ENCODE data around the gene DYNLT1. TPM values are rescaled to one million over a fixed set of nuclear protein-coding genes. Genes with fewer than 3 reads are reported as not detected.
"Not testable (repeated sequence)": the region's sequence is repeated elsewhere in the genome, so short reads cannot be mapped to it uniquely, and the experiment has no call there.

DYNLT1 gene
- total RNA-seq, 1 experiment from 2014 or later = 19.9 TPM

DNA sequence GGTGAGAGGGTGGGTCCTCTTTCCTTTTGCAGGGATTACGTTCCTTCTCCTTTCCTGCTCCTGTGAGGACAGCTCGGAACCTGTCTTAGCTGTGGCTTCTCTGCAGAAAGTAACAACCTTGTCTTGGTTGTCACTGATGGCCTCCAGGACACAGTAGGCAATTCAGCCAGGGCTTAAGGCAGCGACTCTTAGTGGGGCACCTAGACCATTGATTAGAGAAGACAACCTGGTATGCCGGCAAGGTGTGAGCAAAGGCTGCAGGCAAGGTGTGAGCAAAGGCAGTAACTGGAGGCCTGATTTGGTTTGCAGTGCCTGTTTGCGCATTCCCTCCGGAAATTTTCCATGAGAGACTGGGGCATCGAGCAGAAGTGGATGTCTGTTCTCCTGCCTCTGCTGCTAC lies 37.6 kb downstream of the DYNLT1 start:
- H3K9ac ChIP-seq (ENCODE audit: low read length) = no peak overlapping the region
- H3K79me2 ChIP-seq (ENCODE audit: low read length) = peaks cover 15% of the 10 kb centered on the region
- H3K4me2 ChIP-seq (ENCODE audit: low read depth, low read length, poor library complexity, severe bottlenecking) = no peak overlapping the region
- H3K9me3 ChIP-seq (ENCODE audit: low read length) = no peaks in the 10 kb centered on the region
- H3K27ac ChIP-seq (ENCODE audit: low read length) = no peak overlapping the region
- DNase-seq = no peak
- H3K4me3 ChIP-seq (ENCODE audit: low read length) = no peak overlapping the region
- peaks cover 29% of the 10 kb centered on the region for H3K36me3 ChIP-seq (ENCODE audit: insufficient read depth, low read length)
- H2AFZ ChIP-seq (ENCODE audit: low read length) = no peak overlapping the region
- H3K9me2 ChIP-seq (replicated peaks; ENCODE audit: insufficient read depth, low read length) = no peaks in the 10 kb centered on the region
- no peaks in the 10 kb centered on the region; the same call in 1 of the 2 replicates for H3K4me1 ChIP-seq (ENCODE audit: low read length)
- no peaks in the 10 kb centered on the region for H4K20me1 ChIP-seq (ENCODE audit: insufficient read depth, low read depth, low read length)
- H3K27me3 ChIP-seq (ENCODE audit: low read length) = no peaks in the 10 kb centered on the region

DNA sequence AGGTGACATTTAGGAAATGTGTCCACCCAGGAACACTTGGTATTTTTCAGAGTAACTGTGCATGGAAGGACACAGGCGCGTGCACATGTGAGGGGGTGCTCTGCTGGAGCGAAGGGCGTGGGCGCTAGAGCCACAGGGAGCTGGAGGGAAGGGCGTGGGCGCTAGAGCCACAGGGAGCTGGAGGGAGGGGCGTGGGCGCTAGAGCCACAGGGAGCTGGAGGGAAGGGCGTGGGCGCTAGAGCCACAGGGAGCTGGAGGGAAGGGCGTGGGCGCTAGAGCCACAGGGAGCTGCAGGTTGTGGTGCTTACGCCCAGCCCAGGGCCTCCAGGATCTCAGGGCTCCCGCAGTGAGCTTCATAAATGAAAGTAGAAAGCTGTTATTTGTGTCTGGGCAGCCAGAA lies 38.5 kb downstream of the DYNLT1 start:
- DNase-seq; H3K9me3 ChIP-seq (ENCODE audit: low read length); H4K20me1 ChIP-seq (ENCODE audit: insufficient read depth, low read depth, low read length); H3K4me3 ChIP-seq (ENCODE audit: low read length); H3K9me2 ChIP-seq (replicated peaks; ENCODE audit: insufficient read depth, low read length); H2AFZ ChIP-seq (ENCODE audit: low read length); H3K4me2 ChIP-seq (ENCODE audit: low read depth, low read length, poor library complexity, severe bottlenecking); H3K4me1 ChIP-seq (ENCODE audit: low read length); H3K27ac ChIP-seq (ENCODE audit: low read length); H3K9ac ChIP-seq (ENCODE audit: low read length); H3K27me3 ChIP-seq (ENCODE audit: low read length): not testable (repeated sequence)
- Histone ChIP-seq H3K36me3 (ENCODE audit: insufficient read depth, low read length) (peaks cover 23% of the 10 kb centered on the region), H3K79me2 (ENCODE audit: low read length) (peaks cover 15% of the 10 kb centered on the region)

DNA sequence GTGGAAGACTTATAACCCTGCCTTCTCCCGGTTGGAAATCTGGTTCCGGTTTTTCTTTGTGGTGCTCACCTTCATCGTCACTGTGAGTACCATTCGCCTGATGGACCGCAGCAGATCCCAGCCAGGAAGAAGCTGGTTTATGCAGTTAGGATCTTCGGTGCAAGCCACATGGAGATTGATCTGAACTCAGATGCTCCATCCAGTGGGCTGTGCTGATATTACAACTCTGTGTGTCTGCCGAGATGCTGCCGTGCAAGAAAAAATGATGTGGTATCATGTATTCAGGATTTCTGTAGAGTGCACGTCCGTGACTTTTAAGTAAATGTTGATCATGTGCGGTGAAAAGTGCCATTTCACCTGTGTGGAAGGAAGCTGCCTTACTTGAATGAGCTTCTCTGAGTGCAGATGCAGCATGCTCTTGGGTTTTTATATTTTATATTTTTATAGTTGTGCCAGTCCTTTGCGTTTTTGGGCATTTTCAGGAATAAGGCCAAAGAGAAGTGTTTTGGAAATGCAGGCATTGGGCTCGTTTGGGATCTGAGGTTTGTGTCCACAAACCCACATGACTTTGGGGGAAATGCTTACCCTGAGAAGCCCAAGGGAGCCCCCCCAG lies 39.2 kb downstream of the DYNLT1 start:
- Histone ChIP-seq H3K79me2 (ENCODE audit: low read length) (peaks cover 15% of the 10 kb centered on the region), H3K27ac (ENCODE audit: low read length) (no peak overlapping the region), H3K4me2 (ENCODE audit: low read depth, low read length, poor library complexity, severe bottlenecking) (no peak overlapping the region), H3K9ac (ENCODE audit: low read length) (no peak overlapping the region), H3K4me3 (ENCODE audit: low read length) (no peak overlapping the region), H4K20me1 (ENCODE audit: insufficient read depth, low read depth, low read length) (no peaks in the 10 kb centered on the region), H3K4me1 (ENCODE audit: low read length) (no peaks in the 10 kb centered on the region; the same call in 1 of the 2 replicates), H2AFZ (ENCODE audit: low read length) (no peak overlapping the region), H3K36me3 (ENCODE audit: insufficient read depth, low read length) (peaks cover 22% of the 10 kb centered on the region), H3K9me2 (replicated peaks; ENCODE audit: insufficient read depth, low read length) (no peaks in the 10 kb centered on the region), H3K27me3 (ENCODE audit: low read length) (no peaks in the 10 kb centered on the region), H3K9me3 (ENCODE audit: low read length) (no peaks in the 10 kb centered on the region)
- DNase-seq = peak; percentile 85

DNA sequence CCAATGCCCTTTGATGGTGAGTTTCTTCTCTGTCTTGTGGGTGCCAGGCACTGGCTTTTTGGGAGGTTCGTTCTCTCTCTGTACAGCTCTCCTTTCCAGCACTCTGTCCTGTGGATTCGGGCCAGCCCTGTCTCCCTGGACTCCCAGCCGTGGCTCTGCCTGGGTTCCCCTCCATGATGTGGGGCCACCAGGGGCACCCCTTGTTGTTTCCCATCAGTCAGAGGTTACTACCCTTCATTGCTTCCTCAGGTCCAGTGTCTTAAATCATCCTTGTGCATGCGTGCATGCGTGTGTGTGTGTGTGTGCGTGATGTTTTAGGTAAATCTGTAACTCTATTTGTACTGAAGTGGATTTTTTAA lies 40.5 kb downstream of the DYNLT1 start:
- H3K9me3 ChIP-seq (ENCODE audit: low read length) = no peaks in the 10 kb centered on the region
- peaks cover 17% of the 10 kb centered on the region for H3K79me2 ChIP-seq (ENCODE audit: low read length)
- no peak overlapping the region for H2AFZ ChIP-seq (ENCODE audit: low read length)
- H3K27ac ChIP-seq (ENCODE audit: low read length) = no peak overlapping the region
- no peaks in the 10 kb centered on the region for H3K9me2 ChIP-seq (replicated peaks; ENCODE audit: insufficient read depth, low read length)
- no peaks in the 10 kb centered on the region for H4K20me1 ChIP-seq (ENCODE audit: insufficient read depth, low read depth, low read length)
- no peak for DNase-seq
- H3K4me3 ChIP-seq (ENCODE audit: low read length) = no peak overlapping the region
- H3K4me1 ChIP-seq (ENCODE audit: low read length) = no peaks in the 10 kb centered on the region; the same call in 1 of the 2 replicates
- no peak overlapping the region for H3K4me2 ChIP-seq (ENCODE audit: low read depth, low read length, poor library complexity, severe bottlenecking)
- H3K27me3 ChIP-seq (ENCODE audit: low read length) = no peaks in the 10 kb centered on the region
- no peak overlapping the region for H3K9ac ChIP-seq (ENCODE audit: low read length)
- peaks cover 16% of the 10 kb centered on the region for H3K36me3 ChIP-seq (ENCODE audit: insufficient read depth, low read length)

DNA sequence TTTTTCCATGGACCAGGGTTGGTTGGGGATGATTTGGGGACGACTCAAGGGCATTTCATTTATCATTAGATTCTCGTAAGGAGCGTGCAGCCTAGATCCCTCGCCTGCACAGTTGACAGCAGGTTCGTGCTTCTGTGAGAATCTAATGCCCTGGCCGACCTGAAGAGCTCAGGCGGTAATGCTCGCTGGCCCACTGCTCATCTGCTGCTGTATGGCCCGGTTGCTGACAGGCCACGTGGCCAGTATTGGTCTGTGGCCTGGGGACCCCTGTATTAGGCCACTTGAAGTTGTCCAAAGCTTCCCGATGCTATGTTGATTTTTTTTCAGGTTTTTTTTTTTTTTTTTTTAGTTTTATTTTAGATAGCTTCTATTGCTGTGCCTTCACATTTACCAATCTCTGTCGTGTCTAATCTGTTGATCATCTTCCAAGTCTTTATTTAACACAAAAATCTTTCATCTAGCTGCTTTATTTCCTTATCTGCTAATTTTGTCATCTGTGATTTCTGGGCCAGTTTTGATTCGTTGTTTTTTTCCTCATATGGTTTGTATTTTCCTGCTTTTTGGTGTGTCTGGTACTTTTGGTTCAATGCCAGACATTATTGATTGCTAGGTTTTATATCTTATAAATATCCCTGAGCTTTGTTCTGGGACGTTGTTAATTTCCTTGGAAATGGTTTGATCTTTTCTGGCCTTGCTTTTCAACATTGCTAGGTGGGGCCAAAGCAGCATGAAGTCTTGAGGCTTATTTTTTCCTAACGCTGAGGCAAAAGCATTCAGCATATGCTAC lies 41.1 kb downstream of the DYNLT1 start:
- Histone ChIP-seq H3K27me3 (ENCODE audit: low read length) (no peaks in the 10 kb centered on the region), H3K4me1 (ENCODE audit: low read length) (no peaks in the 10 kb centered on the region; the same call in 1 of the 2 replicates), H3K4me3 (ENCODE audit: low read length) (no peak overlapping the region), H3K9ac (ENCODE audit: low read length) (no peak overlapping the region), H3K36me3 (ENCODE audit: insufficient read depth, low read length) (peaks cover 16% of the 10 kb centered on the region), H2AFZ (ENCODE audit: low read length) (no peak overlapping the region), H3K27ac (ENCODE audit: low read length) (no peak overlapping the region), H4K20me1 (ENCODE audit: insufficient read depth, low read depth, low read length) (no peaks in the 10 kb centered on the region), H3K9me3 (ENCODE audit: low read length) (no peaks in the 10 kb centered on the region), H3K79me2 (ENCODE audit: low read length) (peaks cover 17% of the 10 kb centered on the region), H3K9me2 (replicated peaks; ENCODE audit: insufficient read depth, low read length) (no peaks in the 10 kb centered on the region), H3K4me2 (ENCODE audit: low read depth, low read length, poor library complexity, severe bottlenecking) (no peak overlapping the region)
- no peak for DNase-seq

DNA sequence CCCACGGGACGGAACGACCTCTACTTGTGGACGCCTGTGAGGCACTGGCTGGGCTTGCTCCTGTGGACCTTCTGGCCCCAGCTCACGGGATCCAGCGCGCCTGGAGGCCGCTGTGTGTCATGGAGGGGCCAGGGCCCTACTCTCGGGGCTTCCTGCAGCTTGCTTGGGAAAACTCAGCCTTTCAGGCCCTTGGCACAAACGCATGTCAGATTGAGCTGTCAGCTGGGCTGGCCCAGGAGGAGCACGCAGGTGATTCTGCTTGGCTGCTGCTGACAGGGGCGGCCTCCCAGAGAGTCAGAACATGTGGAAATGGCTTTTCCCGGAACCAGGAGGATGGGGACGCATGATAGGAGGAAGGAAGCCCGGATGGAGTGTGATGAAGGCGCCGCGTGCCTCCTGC lies 44.9 kb downstream of the DYNLT1 start:
- Histone ChIP-seq H3K4me2 (ENCODE audit: low read depth, low read length, poor library complexity, severe bottlenecking) (no peak overlapping the region), H3K9ac (ENCODE audit: low read length) (no peak overlapping the region), H3K4me1 (ENCODE audit: low read length) (no peaks in the 10 kb centered on the region; the same call in 1 of the 2 replicates), H2AFZ (ENCODE audit: low read length) (no peak overlapping the region), H4K20me1 (ENCODE audit: insufficient read depth, low read depth, low read length) (no peaks in the 10 kb centered on the region), H3K27me3 (ENCODE audit: low read length) (no peaks in the 10 kb centered on the region), H3K36me3 (ENCODE audit: insufficient read depth, low read length) (peaks cover 18% of the 10 kb centered on the region; the same call in 1 of the 2 replicates), H3K9me3 (ENCODE audit: low read length) (no peaks in the 10 kb centered on the region), H3K4me3 (ENCODE audit: low read length) (no peak overlapping the region), H3K9me2 (replicated peaks; ENCODE audit: insufficient read depth, low read length) (no peaks in the 10 kb centered on the region), H3K79me2 (ENCODE audit: low read length) (peaks cover 15% of the 10 kb centered on the region), H3K27ac (ENCODE audit: low read length) (no peak overlapping the region)
- DNase-seq = no peak

DNA sequence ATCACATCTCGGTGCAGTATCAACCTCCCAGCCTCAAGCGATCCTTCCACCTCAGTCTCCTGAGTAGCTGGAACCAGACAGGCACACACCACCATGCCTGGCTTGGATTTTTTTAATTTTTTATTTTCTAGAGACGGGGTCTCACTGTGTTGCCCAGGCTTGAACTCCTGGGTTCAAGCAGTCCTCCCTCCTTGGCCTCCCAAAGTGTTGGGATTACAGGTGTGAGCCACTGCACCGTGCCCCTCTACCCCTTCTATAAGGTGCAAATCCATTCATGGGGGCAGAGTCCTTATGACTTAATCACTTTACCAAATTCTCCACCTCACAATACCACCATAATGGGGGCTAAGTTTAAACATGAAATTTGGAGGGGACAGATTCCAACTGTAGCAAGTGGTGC lies 47.0 kb downstream of the DYNLT1 start:
- Histone ChIP-seq H3K4me3 (ENCODE audit: low read length) (no peak overlapping the region), H3K9me2 (replicated peaks; ENCODE audit: insufficient read depth, low read length) (no peaks in the 10 kb centered on the region), H3K36me3 (ENCODE audit: insufficient read depth, low read length) (peaks cover 21% of the 10 kb centered on the region; the same call in 1 of the 2 replicates), H3K79me2 (ENCODE audit: low read length) (peaks cover 10% of the 10 kb centered on the region), H3K27me3 (ENCODE audit: low read length) (no peaks in the 10 kb centered on the region), H3K27ac (ENCODE audit: low read length) (no peak overlapping the region), H3K9ac (ENCODE audit: low read length) (no peak overlapping the region), H3K4me1 (ENCODE audit: low read length) (no peaks in the 10 kb centered on the region; the same call in 1 of the 2 replicates), H3K9me3 (ENCODE audit: low read length) (no peaks in the 10 kb centered on the region), H2AFZ (ENCODE audit: low read length) (no peak overlapping the region), H4K20me1 (ENCODE audit: insufficient read depth, low read depth, low read length) (no peaks in the 10 kb centered on the region), H3K4me2 (ENCODE audit: low read depth, low read length, poor library complexity, severe bottlenecking) (no peak overlapping the region)
- DNase-seq = no peak

DNA sequence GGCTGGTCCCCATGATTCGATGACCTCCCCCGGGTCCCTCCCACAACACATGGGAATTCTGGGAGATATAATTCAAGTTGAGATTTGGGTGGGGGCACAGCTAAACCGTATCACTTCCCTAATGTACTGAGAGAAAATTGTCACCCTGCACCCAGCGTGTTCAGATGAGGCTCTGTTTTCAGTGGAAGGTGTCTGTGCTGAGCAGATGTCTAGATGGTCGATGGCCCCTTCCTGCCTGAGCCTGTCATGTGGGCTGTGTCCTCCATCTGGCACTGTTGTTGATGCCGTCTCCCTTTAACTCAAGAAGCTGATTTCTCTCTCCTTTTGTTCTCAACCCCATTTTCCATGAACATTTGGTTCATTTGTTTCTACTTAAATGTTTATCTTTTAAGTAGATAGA lies 47.7 kb downstream of the DYNLT1 start:
- no peaks in the 10 kb centered on the region for H3K27me3 ChIP-seq (ENCODE audit: low read length)
- no peaks in the 10 kb centered on the region; the same call in 1 of the 2 replicates for H3K4me1 ChIP-seq (ENCODE audit: low read length)
- peaks cover 4% of the 10 kb centered on the region for H3K79me2 ChIP-seq (ENCODE audit: low read length)
- H3K4me3 ChIP-seq (ENCODE audit: low read length) = no peak overlapping the region
- H2AFZ ChIP-seq (ENCODE audit: low read length) = no peak overlapping the region
- H3K9me2 ChIP-seq (replicated peaks; ENCODE audit: insufficient read depth, low read length) = no peaks in the 10 kb centered on the region
- no peak overlapping the region for H3K27ac ChIP-seq (ENCODE audit: low read length)
- no peaks in the 10 kb centered on the region for H3K9me3 ChIP-seq (ENCODE audit: low read length)
- no peak for DNase-seq
- H3K4me2 ChIP-seq (ENCODE audit: low read depth, low read length, poor library complexity, severe bottlenecking) = no peak overlapping the region
- no peaks in the 10 kb centered on the region for H4K20me1 ChIP-seq (ENCODE audit: insufficient read depth, low read depth, low read length)
- H3K9ac ChIP-seq (ENCODE audit: low read length) = no peak overlapping the region
- H3K36me3 ChIP-seq (ENCODE audit: insufficient read depth, low read length) = peaks cover 21% of the 10 kb centered on the region; the same call in 1 of the 2 replicates

Data from Karpas-422 (cell line).